H9 (cell line): ENCODE data around the gene ADAMTS15. TPM values are rescaled to one million over a fixed set of nuclear protein-coding genes. Genes with fewer than 3 reads are reported as not detected.

Experiments
- DNase-seq: peaks from one replicate; pipeline ENCODE4 v3.0.0-alpha.2; 2017
- H2AFZ ChIP-seq: one replicate; pipeline ENCODE4 v1.6.1; 2013; ENCODE audit warnings: mild to moderate bottlenecking, low read length, control low read depth, moderate library complexity
- H2AK5ac ChIP-seq: 2 replicates; pipeline ENCODE4 v1.6.1; 2013; ENCODE audit warnings: low read length, control low read depth, mixed read lengths; ENCODE audit not compliant: insufficient read length
- H2BK120ac ChIP-seq: one replicate; pipeline ENCODE4 v1.6.1; 2013; ENCODE audit warnings: low read depth, mild to moderate bottlenecking, low read length, control low read depth, inconsistent platforms; ENCODE audit not compliant: poor library complexity, severe bottlenecking
- H2BK12ac ChIP-seq: 2 replicates; pipeline ENCODE4 v1.6.1; 2013; ENCODE audit warnings: low read length, control low read depth, mixed read lengths, low read depth; ENCODE audit not compliant: insufficient read length
- H2BK15ac ChIP-seq: 2 replicates; pipeline ENCODE4 v1.6.1; 2013; ENCODE audit warnings: low read depth, low read length, control low read depth
- H2BK20ac ChIP-seq: one replicate; pipeline ENCODE4 v1.6.1; 2013; ENCODE audit warnings: low read depth, mild to moderate bottlenecking, low read length, control low read depth, inconsistent platforms; ENCODE audit not compliant: poor library complexity, severe bottlenecking
- H2BK5ac ChIP-seq: 2 replicates; pipeline ENCODE4 v1.6.1; 2013; ENCODE audit warnings: low read length, control low read depth, mixed read lengths; ENCODE audit not compliant: insufficient read length
- H3K14ac ChIP-seq: 2 replicates; pipeline ENCODE4 v1.6.1; 2013; ENCODE audit warnings: low read length, control low read depth; ENCODE audit not compliant: insufficient read depth
- H3K18ac ChIP-seq: 2 replicates; pipeline ENCODE4 v1.6.1; 2013; ENCODE audit warnings: low read depth, mild to moderate bottlenecking, mixed read lengths, low read length, control low read depth; ENCODE audit not compliant: insufficient read length
- H3K23ac ChIP-seq: 2 replicates; pipeline ENCODE4 v1.6.1; 2013; ENCODE audit warnings: low read length, control low read depth, mixed read lengths, low read depth; ENCODE audit not compliant: insufficient read length
- H3K23me2 ChIP-seq: 2 replicates; pipeline ENCODE4 v1.6.1; 2013; ENCODE audit warnings: low read depth, mild to moderate bottlenecking, mixed read lengths, low read length, control low read depth; ENCODE audit not compliant: insufficient read length, poor library complexity, severe bottlenecking
- H3K27ac ChIP-seq: 2 replicates; pipeline ENCODE4 v1.5.1; 2013; ENCODE audit warnings: low read length, control low read depth, mixed read lengths, low read depth; ENCODE audit not compliant: insufficient read length
- H3K27me3 ChIP-seq: 2 replicates; pipeline ENCODE4 v1.6.1; 2013; ENCODE audit warnings: low read length, control low read depth, inconsistent platforms; ENCODE audit not compliant: insufficient read depth
- H3K4ac ChIP-seq: 2 replicates; pipeline ENCODE4 v1.6.1; 2013; ENCODE audit warnings: low read depth, mild to moderate bottlenecking, control low read depth, inconsistent platforms, low read length, moderate library complexity
- H3K4me1 ChIP-seq: 2 replicates; pipeline ENCODE4 v1.6.1; 2013; ENCODE audit warnings: low read length, control low read depth, inconsistent platforms; ENCODE audit not compliant: insufficient read depth
- H3K4me2 ChIP-seq: 2 replicates; pipeline ENCODE4 v1.6.1; 2013; ENCODE audit warnings: low read length, control low read depth, mixed read lengths; ENCODE audit not compliant: insufficient read length, insufficient read depth
- H3K56ac ChIP-seq: 2 replicates; pipeline ENCODE4 v1.6.1; 2013; ENCODE audit warnings: low read depth, mild to moderate bottlenecking, mixed read lengths, low read length, control low read depth; ENCODE audit not compliant: insufficient read length
- H3K79me1 ChIP-seq: 2 replicates; pipeline ENCODE4 v1.6.1; 2013; ENCODE audit warnings: low read depth, mild to moderate bottlenecking, moderate library complexity, low read length, control low read depth, inconsistent platforms; ENCODE audit not compliant: insufficient read depth, poor library complexity, severe bottlenecking
- H3K79me2 ChIP-seq: 2 replicates; pipeline ENCODE4 v1.6.1; 2013; ENCODE audit warnings: low read length, control low read depth, inconsistent platforms; ENCODE audit not compliant: insufficient read depth
- H3K9ac ChIP-seq: 2 replicates; pipeline ENCODE4 v1.6.1; 2013; ENCODE audit warnings: low read length, control low read depth, mixed read lengths; ENCODE audit not compliant: insufficient read length; ENCODE audit errors: extremely low read depth
- H3K9me3 ChIP-seq: one replicate; pipeline ENCODE4 v1.6.1; 2013; ENCODE audit warnings: low read depth, low read length, inconsistent platforms; ENCODE audit not compliant: control insufficient read depth
- H3T11ph ChIP-seq: one replicate; pipeline ENCODE4 v1.6.1; 2013; ENCODE audit warnings: mild to moderate bottlenecking, low read length, control low read depth, inconsistent platforms
- H4K20me1 ChIP-seq: one replicate; pipeline ENCODE4 v1.6.1; 2013; ENCODE audit not compliant: control insufficient read depth, insufficient read length, insufficient read depth
- H4K5ac ChIP-seq: 2 replicates; pipeline ENCODE4 v1.6.1; 2013; ENCODE audit warnings: low read depth, mild to moderate bottlenecking, mixed read lengths, low read length, control low read depth; ENCODE audit not compliant: insufficient read length
- H4K8ac ChIP-seq: replicated peaks from 2 replicates; pipeline ENCODE4 v1.6.1; 2013; ENCODE audit warnings: low read length, control low read depth, mixed read lengths, low read depth; ENCODE audit not compliant: insufficient read length
- H4K91ac ChIP-seq: 2 replicates; pipeline ENCODE4 v1.6.1; 2013; ENCODE audit warnings: low read depth, mild to moderate bottlenecking, moderate library complexity, mixed read lengths, low read length, control low read depth; ENCODE audit not compliant: insufficient read length
- H3K27ac Mint-ChIP-seq, 3 experiments: 2 replicates in 2 of 3; 3 replicates in 1 of 3; pipeline ENCODE4 v1.8.0; 2020 to 2021; ENCODE audit warnings: mixed read lengths in 3 of 3, mild to moderate bottlenecking in 1 of 3, moderate library complexity in 1 of 3
- H3K27me3 Mint-ChIP-seq: 2 replicates; pipeline ENCODE4 v1.8.0; 2021; ENCODE audit warnings: low read depth, mild to moderate bottlenecking, moderate library complexity, mixed read lengths
- H3K36me3 Mint-ChIP-seq, 3 experiments: 2 replicates in 2 of 3; 3 replicates in 1 of 3; pipeline ENCODE4 v1.8.0; 2020 to 2021; ENCODE audit warnings: low read depth in 3 of 3, mixed read lengths in 3 of 3; ENCODE audit not compliant: insufficient read depth in 1 of 3
- H3K4me1 Mint-ChIP-seq, 2 experiments: 2 replicates each; pipeline ENCODE4 v1.8.0; 2020; ENCODE audit warnings: mixed read lengths in 2 of 2
- H3K4me3 Mint-ChIP-seq, 2 experiments: 2 replicates in 1 of 2; 3 replicates in 1 of 2; pipeline ENCODE4 v1.8.0; 2020 to 2021; ENCODE audit warnings: mild to moderate bottlenecking in 2 of 2, mixed read lengths in 2 of 2, moderate library complexity in 1 of 2
- H3K9me3 Mint-ChIP-seq, 2 experiments: 2 replicates in 1 of 2; 3 replicates in 1 of 2; pipeline ENCODE4 v1.8.0; 2020; ENCODE audit warnings: mild to moderate bottlenecking in 2 of 2, mixed read lengths in 2 of 2, moderate library complexity in 1 of 2
- CTCF ChIP-seq: fragments of 200-600 bp; sonication (generic); conservative IDR thresholded peaks from 3 replicates; pipeline ENCODE4 v1.8.0; 2021; ENCODE audit warnings: antibody characterized with exemption, mild to moderate bottlenecking
- WGBS: extraction: QIAGEN DNeasy Blood & Tissue Kit; methylation state at CpG from one replicate; pipeline ENCODE4 v1.1.7; 2013; ENCODE audit warnings: missing lambda C conversion rate, low lambda C conversion rate, mixed read lengths; ENCODE audit not compliant: insufficient read length; ENCODE audit errors: extremely low coverage; 5-methylcytosine and 5-hydroxymethylcytosine counted together
- total RNA-seq: library from RNA; stranded (reverse); gene quantifications from 2 replicates; pipeline ENCODE4 v1.2.1, GENCODE V29; 2021

The ADAMTS15 gene
- total RNA-seq, 1 experiment from 2014 or later, result 1.3 TPM

GRCh38 chr11:130490682-130491449 is 42.4 kb downstream of the ADAMTS15 start:
- Mint-ChIP-seq H3K27ac (no peak overlapping the region), H3K27me3 (peaks cover 1% of the 10 kb centered on the region; the same call in 1 of the 2 replicates), H3K36me3 (no peaks in the 10 kb centered on the region), H3K4me1 (no peaks in the 10 kb centered on the region), H3K9me3 (no peaks in the 10 kb centered on the region), H3K4me3 (no peak overlapping the region)
- Histone ChIP-seq H4K8ac (no peak overlapping the region), H3K9ac (no peak overlapping the region), H2BK15ac (no peak overlapping the region), H2BK12ac (no peak overlapping the region), H2AK5ac (no peak overlapping the region), H3T11ph (no peak overlapping the region), H3K27ac (no peak overlapping the region), H3K4ac (no peak overlapping the region), H2AFZ (no peak overlapping the region), H3K14ac (no peak overlapping the region), H3K23ac (no peak overlapping the region), H2BK120ac (no peak overlapping the region), H3K9me3 (no peaks in the 10 kb centered on the region), H2BK20ac (no peak overlapping the region), H4K20me1 (no peaks in the 10 kb centered on the region), H3K23me2 (no peaks in the 10 kb centered on the region), H3K27me3 (no peaks in the 10 kb centered on the region), H3K4me1 (no peaks in the 10 kb centered on the region), H2BK5ac (no peak overlapping the region), H3K79me1 (no peaks in the 10 kb centered on the region), H4K91ac (no peak overlapping the region), H3K56ac (no peak overlapping the region), H3K4me2 (no peak overlapping the region), H3K79me2 (no peaks in the 10 kb centered on the region), H3K18ac (no peak overlapping the region), H4K5ac (no peak overlapping the region)
- DNase-seq, result no peak
- no CpG with 5 or more reads among the region's 7 CpGs for WGBS
- no peak for TF ChIP-seq CTCF
